Duodenal mucosa (tissue), 2 donors: ENCODE data around the gene HTR3B.
A peak's percentile ranks its signal among the peaks of the same experiment; 100 is the strongest.

ENCODE experiments used
- H3K27ac ChIP-seq: one replicate; pipeline ENCODE4 v1.7.0; 2013; ENCODE audit warnings: low read depth, low read length
- H3K27me3 ChIP-seq, 2 donors: one replicate each; pipeline ENCODE4 v1.7.0; 2013; ENCODE audit warnings: low read length in 2 of 2, control low read depth in 1 of 2; ENCODE audit not compliant: insufficient read depth in 2 of 2, control insufficient read depth in 1 of 2
- H3K36me3 ChIP-seq, 2 donors: one replicate each; pipeline ENCODE4 v1.7.0; 2013; ENCODE audit warnings: low read length in 2 of 2, control low read depth in 1 of 2; ENCODE audit not compliant: insufficient read depth in 2 of 2, control insufficient read depth in 1 of 2
- H3K4me1 ChIP-seq, 2 donors: one replicate each; pipeline ENCODE4 v1.7.0; 2013; ENCODE audit warnings: low read length in 2 of 2, control low read depth in 1 of 2; ENCODE audit not compliant: insufficient read depth in 2 of 2, control insufficient read depth in 1 of 2
- H3K4me3 ChIP-seq, 2 donors: one replicate each; pipeline ENCODE4 v1.7.0; 2013; ENCODE audit warnings: low read length in 2 of 2, low read depth in 1 of 2
- H3K9ac ChIP-seq, 2 donors: one replicate each; pipeline ENCODE4 v1.7.0; 2013; ENCODE audit warnings: low read length in 2 of 2, low read depth in 1 of 2
- H3K9me3 ChIP-seq, 2 donors: one replicate each; pipeline ENCODE4 v1.7.0; 2013; ENCODE audit warnings: low read length in 2 of 2, control low read depth in 1 of 2; ENCODE audit not compliant: control insufficient read depth in 1 of 2

The HTR3B gene

DNA sequence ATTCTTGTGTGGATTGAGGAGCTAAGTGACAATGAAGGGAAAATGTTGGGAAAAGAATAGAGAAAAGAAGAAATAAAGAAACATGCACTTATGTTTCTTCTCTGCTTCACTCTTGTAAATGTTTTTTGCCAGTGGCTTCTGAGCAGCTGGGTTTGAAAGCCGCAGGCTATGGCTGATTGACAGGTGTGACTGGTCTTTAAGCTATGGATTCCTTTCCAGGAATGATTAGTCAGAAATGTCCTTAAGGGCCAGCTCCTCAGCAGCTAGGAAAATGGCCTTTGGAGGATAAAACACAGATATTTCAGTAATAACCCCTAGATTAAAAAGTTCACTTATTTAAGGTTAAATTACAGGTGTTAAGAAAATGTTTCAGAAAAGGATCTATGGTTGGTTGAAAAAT is 22.7 kb upstream of the HTR3B start:
- Histone ChIP-seq H3K27ac (no peak overlapping the region), H3K4me1 (no peaks in the 10 kb centered on the region), H3K4me3 (no peak overlapping the region), H3K9me3 (no peaks in the 10 kb centered on the region), H3K36me3 (no peaks in the 10 kb centered on the region), H3K9ac (no peak overlapping the region), H3K27me3 (no peaks in the 10 kb centered on the region)

DNA sequence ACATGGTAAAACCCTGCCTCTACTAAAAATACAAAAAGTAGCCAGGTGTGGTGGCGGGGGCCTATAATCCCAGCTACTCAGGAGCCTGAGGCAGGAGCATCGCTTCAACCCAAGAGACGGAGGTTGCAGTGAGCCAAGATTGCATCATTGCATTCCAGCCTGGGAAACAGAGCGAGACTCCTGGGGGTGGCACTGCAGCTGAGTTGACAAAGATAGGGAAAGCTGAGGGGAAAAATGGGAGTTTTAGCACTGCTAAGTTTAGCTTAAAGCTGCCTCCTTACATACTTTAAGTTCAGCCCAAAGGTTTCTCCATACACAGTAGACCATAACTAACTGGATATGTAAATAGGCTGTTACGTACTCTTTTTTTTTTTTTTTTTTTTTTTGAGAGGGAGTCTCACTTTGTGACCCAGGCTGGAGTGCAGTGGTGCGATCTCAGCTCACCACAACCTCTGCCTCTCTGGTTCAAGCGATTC is 20.2 kb upstream of the HTR3B start:
- Histone ChIP-seq H3K27me3 (no peaks in the 10 kb centered on the region), H3K9me3 (no peaks in the 10 kb centered on the region), H3K4me3 (no peak overlapping the region), H3K36me3 (no peaks in the 10 kb centered on the region), H3K27ac (no peak overlapping the region), H3K9ac (no peak overlapping the region), H3K4me1 (no peaks in the 10 kb centered on the region)

DNA sequence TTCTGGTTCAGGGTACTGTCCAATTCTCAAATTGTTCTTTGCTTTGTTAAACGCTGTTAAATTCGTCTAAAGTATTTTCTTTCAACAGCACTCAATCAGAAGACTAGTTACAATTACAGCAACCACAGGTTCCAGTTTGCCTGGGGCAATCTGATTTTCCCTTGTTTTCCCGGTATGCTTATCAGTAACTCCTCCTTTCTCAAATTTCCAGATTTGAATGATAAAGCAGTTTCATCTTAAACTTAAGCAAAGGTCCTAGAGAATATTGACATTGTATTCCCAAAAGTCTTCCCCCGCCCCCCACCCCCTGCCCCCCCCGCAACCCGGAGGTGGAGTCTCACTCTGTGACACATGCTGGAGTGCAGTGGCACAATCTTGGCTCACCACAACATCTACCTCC is 18.7 kb upstream of the HTR3B start:
- no peak overlapping the region for H3K4me3 ChIP-seq
- no peak overlapping the region for H3K27ac ChIP-seq
- H3K9ac ChIP-seq: no peak overlapping the region
- H3K4me1 ChIP-seq: no peaks in the 10 kb centered on the region
- H3K9me3 ChIP-seq: no peaks in the 10 kb centered on the region
- no peaks in the 10 kb centered on the region for H3K27me3 ChIP-seq
- H3K36me3 ChIP-seq: no peaks in the 10 kb centered on the region

DNA sequence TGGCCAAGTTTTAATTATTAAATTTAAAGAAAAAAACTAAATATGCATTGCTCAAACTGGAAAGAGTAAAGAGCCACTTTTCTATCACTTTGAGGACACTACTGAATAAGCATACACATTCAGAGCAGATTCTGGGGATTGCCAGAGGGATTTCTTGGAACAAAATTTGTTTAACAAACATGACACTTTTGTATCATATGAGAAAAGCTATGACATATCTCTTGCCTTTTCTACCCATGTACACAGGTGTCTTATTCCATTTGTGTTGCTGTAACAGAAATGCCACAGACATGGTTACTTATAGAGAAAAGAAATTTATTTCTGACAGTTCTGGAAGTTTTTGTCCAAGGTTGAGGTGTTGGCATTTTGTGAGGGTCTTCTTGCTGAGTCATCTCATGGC is 15.7 kb upstream of the HTR3B start:
- no peak overlapping the region for H3K27ac ChIP-seq
- H3K27me3 ChIP-seq: no peaks in the 10 kb centered on the region
- H3K4me3 ChIP-seq: no peak overlapping the region
- H3K9me3 ChIP-seq: no peaks in the 10 kb centered on the region
- H3K36me3 ChIP-seq: no peaks in the 10 kb centered on the region
- H3K4me1 ChIP-seq: no peaks in the 10 kb centered on the region
- no peak overlapping the region for H3K9ac ChIP-seq

DNA sequence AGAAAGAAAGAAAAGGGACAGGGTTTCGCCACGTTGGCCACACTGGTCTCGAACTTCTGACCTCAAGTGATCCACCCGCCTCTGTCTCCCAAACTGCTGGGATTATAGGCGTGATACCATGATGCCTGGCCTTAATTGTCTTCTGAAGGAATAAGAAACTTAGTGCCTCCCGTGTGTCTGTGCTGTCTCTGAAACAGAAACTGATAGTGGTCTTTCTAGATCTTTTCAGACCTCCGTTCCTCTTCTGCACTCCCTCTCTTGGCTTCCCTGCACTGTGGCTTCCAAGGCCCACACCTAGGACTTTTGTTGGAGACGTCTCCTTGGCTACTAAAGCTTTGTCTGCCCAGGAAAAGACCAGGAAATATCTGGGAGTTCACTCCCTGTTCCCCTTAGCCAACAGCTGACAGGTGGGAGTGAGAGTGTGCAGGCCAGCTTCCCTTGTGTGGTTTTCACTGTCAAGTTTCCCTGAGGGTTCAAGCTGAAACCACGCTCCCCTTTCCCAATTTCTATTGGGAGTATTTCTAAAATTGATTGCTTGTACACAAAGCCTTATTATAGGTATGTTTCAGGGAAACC is 10.1 kb upstream of the HTR3B start:
- H3K9me3 ChIP-seq: no peaks in the 10 kb centered on the region

DNA sequence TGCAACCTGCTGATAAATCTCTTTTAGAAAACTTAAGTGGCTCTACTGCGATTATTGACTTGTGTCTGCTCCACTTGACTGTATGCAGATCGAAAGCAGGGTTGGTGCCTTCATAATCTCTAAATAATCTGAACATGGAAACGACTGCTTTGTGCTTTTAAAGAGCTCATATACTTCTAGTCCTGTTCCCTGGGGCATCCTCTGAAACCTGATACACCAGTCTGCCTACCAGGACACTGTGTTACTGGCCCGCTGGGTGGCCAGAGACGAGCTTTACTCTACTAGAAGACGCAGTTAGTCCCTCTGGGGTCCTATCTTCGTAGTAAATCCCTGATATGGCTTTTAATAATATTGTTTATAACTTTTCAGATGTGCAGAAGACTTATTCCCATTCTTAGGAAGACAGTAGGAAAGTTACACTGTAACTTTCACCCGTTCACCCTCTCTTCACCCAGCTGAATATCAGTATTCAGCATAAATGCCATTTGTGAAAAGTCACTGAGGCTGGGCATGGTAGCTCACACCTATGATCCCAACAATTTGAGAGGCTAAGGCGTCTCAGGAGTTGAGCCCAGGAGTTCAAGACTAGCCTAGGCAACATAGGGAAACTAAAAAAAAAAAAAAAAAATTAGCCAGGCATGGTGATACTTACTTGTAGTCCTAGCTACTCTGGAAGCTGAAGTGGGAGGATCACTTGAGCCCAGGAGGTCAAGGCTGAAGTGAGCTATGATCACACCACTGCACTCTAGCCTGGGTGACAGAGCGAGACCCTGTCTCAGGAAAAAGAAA is 9.0 kb upstream of the HTR3B start:
- H3K4me3 ChIP-seq: no peak overlapping the region
- H3K9ac ChIP-seq: no peak overlapping the region
- no peak overlapping the region for H3K27ac ChIP-seq
- no peaks in the 10 kb centered on the region for H3K27me3 ChIP-seq
- H3K9me3 ChIP-seq: no peaks in the 10 kb centered on the region
- H3K36me3 ChIP-seq: no peaks in the 10 kb centered on the region
- H3K4me1 ChIP-seq: no peaks in the 10 kb centered on the region

More for the DNA sequence above, 10.1 kb upstream of the HTR3B start:
- Histone ChIP-seq H3K4me1 (no peaks in the 10 kb centered on the region), H3K9ac (no peak overlapping the region), H3K27me3 (no peaks in the 10 kb centered on the region), H3K27ac (no peak overlapping the region), H3K4me3 (no peak overlapping the region), H3K36me3 (no peaks in the 10 kb centered on the region)

DNA sequence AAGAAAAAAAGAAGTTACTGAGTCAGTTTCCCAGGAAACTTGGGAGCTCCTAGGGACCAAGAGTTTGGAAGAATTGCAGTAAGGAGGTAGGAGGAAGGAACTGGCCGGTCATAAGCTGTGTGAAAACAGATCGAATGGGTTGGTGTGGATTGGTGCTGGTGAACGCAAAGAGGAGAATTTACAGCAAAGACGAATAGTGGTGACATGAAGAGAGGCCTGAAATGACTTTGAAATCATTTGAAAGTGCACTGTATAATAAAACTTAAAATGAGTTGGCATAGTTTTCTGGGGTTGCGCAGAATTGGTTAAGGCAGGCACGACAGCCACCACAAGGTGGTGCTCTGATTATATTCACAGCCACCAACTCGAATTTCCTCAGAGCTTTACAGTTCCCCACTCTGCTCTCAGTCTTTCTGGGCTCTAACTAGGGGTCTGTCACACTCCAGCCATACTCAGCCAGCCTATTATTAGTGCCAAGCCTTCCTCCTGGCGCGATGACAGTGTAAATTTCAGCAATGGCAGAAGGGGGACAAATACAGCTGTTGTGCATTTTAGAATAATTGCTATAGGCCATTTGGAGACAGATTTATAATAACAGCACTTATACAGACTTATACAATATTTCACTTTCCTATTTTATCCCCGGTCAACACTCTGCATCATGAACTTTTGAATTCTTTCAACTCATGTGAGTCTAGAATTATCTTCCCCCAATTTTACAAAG is 8.3 kb upstream of the HTR3B start:
- H3K9ac ChIP-seq: no peak overlapping the region
- no peaks in the 10 kb centered on the region for H3K36me3 ChIP-seq
- H3K9me3 ChIP-seq: no peaks in the 10 kb centered on the region
- H3K27ac ChIP-seq: no peak overlapping the region
- no peaks in the 10 kb centered on the region for H3K4me1 ChIP-seq
- no peak overlapping the region for H3K4me3 ChIP-seq
- H3K27me3 ChIP-seq: no peaks in the 10 kb centered on the region

DNA sequence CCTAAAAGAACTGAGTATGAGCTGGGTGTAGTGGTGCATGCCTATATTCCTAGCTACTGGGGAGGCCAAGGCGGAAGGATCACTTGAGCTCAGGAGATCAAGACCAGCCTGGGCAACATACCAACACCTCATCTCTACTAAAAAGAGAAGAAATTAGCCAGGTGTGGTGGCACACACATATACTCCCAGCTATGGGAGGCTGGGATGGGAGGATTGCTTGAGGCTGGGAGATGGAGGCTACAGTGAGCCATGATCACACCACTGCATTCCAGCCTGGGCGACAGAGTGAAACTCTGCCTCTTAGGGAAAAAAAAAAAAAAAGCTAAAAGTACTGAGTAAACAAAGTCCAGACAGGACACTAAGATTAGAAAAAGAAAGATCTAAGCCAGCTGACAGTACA is 3.5 kb upstream of the HTR3B start:
- Histone ChIP-seq H3K9me3 (no peaks in the 10 kb centered on the region), H3K36me3 (no peaks in the 10 kb centered on the region), H3K27me3 (no peaks in the 10 kb centered on the region)

DNA sequence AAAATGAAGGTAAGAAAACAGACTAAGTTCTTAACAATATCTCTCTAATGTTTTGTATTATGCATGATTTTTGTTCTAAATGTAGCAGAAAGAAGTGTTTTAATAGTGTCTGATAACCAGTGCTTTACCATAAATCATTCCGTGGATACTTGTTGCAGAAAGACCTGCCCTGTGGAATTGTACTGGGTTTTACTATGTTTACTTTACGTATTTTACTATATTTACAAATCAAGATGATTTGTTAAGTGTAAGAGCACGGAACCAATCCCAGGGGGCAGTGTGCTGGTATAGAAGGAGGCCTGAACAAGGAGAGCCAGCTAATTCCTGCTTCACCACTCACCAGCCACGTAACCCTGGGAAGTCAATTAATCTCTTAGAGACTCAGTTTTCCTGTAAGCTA is 1.4 kb downstream of the HTR3B start:
- H3K9me3 ChIP-seq: no peaks in the 10 kb centered on the region
- H3K4me3 ChIP-seq: peak overlapping the region in 1 of 2 donors; percentile 19
- peaks cover 0 to 6% of the 10 kb centered on the region in 2 donors for H3K27me3 ChIP-seq
- H3K27ac ChIP-seq: peak overlapping the region; percentile 35
- no peak overlapping the region for H3K9ac ChIP-seq
- peaks cover 0 to 13% of the 10 kb centered on the region in 2 donors for H3K4me1 ChIP-seq
- no peaks in the 10 kb centered on the region for H3K36me3 ChIP-seq

More for the DNA sequence above, 3.5 kb upstream of the HTR3B start:
- Histone ChIP-seq H3K27ac (no peak overlapping the region), H3K4me1 (no peaks in the 10 kb centered on the region), H3K9ac (no peak overlapping the region), H3K4me3 (no peak overlapping the region)

DNA sequence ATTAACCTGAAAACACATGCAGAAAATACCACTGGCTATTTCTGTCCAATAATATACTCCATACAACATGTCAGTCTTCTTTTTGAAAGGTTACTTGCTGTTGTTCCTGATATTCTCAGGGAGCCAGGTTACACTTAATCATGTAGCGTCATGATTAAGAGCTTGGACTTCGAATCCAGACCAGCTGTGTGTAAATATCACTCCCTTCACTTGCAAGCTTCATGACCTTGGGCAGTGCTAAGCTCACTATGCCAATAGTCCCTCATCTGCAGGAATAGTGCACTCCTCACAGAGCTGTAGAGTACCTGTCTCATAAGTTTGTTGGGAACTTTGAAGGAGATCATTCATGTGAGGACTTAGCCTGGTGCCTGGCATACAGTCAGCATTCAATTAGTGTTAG is 1.9 kb downstream of the HTR3B start:
- H3K27ac ChIP-seq: peak overlapping the region; percentile 35
- peaks cover 0 to 6% of the 10 kb centered on the region in 2 donors for H3K27me3 ChIP-seq
- H3K9ac ChIP-seq: no peak overlapping the region
- H3K4me1 ChIP-seq: peaks cover 0 to 13% of the 10 kb centered on the region in 2 donors
- H3K9me3 ChIP-seq: no peaks in the 10 kb centered on the region
- H3K4me3 ChIP-seq: peak overlapping the region in 1 of 2 donors; percentile 19
- H3K36me3 ChIP-seq: no peaks in the 10 kb centered on the region
